HUES48 (cell line): Measurements from ENCODE around the gene ZNF440.
"Not testable (repeated sequence)": the region's sequence is repeated elsewhere in the genome, so short reads cannot be mapped to it uniquely, and the experiment has no call there.

Experiments used
- H3K27ac ChIP-seq: one replicate; pipeline ENCODE4 v1.7.0; 2013; ENCODE audit warnings: low read depth, low read length, inconsistent platforms
- H3K27me3 ChIP-seq: 2 replicates; pipeline ENCODE4 v1.6.1; 2013; ENCODE audit warnings: mild to moderate bottlenecking, low read length; ENCODE audit not compliant: control insufficient read depth, insufficient read depth
- H3K36me3 ChIP-seq: 2 replicates; pipeline ENCODE4 v1.6.1; 2013; ENCODE audit warnings: low read length; ENCODE audit not compliant: control insufficient read depth, insufficient read depth
- H3K4me1 ChIP-seq: 2 replicates; pipeline ENCODE4 v1.6.1; 2013; ENCODE audit warnings: mild to moderate bottlenecking, low read length; ENCODE audit not compliant: control insufficient read depth, insufficient read depth
- H3K4me3 ChIP-seq: 2 replicates; pipeline ENCODE4 v1.5.1; 2013; ENCODE audit warnings: mild to moderate bottlenecking, low read depth, low read length
- H3K9ac ChIP-seq: 2 replicates; pipeline ENCODE4 v1.6.1; 2013; ENCODE audit warnings: mild to moderate bottlenecking, low read depth, low read length, moderate library complexity
- H3K9me3 ChIP-seq: 2 replicates; pipeline ENCODE4 v1.6.1; 2013; ENCODE audit warnings: low read length; ENCODE audit not compliant: control insufficient read depth, insufficient read depth

ZNF440 gene

GRCh38 chr19:11861301-11861700 is 47.2 kb downstream of the ZNF440 start:
- Histone ChIP-seq H3K27ac (no peak overlapping the region), H3K9ac (no peak overlapping the region), H3K9me3 (peaks cover 79% of the 10 kb centered on the region), H3K36me3 (no peaks in the 10 kb centered on the region), H3K4me1 (no peaks in the 10 kb centered on the region), H3K27me3 (no peaks in the 10 kb centered on the region), H3K4me3 (no peak overlapping the region)

DNA sequence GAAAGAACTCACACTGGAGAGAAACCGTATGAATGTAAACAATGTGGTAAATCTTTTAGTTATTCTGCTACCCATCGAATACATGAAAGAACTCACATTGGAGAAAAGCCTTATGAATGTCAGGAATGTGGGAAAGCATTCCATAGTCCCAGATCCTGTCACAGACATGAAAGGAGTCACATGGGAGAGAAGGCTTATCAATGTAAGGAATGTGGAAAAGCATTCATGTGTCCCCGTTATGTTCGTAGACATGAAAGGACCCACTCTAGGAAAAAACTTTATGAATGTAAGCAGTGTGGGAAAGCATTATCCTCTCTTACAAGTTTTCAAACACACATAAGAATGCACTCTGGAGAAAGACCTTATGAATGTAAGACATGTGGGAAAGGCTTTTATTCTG is 53.7 kb downstream of the ZNF440 start:
- H3K27me3 ChIP-seq, H3K9ac ChIP-seq, H3K27ac ChIP-seq, H3K36me3 ChIP-seq, H3K4me1 ChIP-seq, H3K4me3 ChIP-seq: not testable (repeated sequence)
- H3K9me3 ChIP-seq: peaks cover 81% of the 10 kb centered on the region

GRCh38 chr19:11868188-11868587 is 54.1 kb downstream of the ZNF440 start:
- no peak overlapping the region for H3K9ac ChIP-seq
- peaks cover 81% of the 10 kb centered on the region for H3K9me3 ChIP-seq
- no peaks in the 10 kb centered on the region for H3K4me1 ChIP-seq
- H3K36me3 ChIP-seq: no peaks in the 10 kb centered on the region
- no peak overlapping the region for H3K27ac ChIP-seq
- H3K27me3 ChIP-seq: no peaks in the 10 kb centered on the region
- H3K4me3 ChIP-seq: no peak overlapping the region

DNA sequence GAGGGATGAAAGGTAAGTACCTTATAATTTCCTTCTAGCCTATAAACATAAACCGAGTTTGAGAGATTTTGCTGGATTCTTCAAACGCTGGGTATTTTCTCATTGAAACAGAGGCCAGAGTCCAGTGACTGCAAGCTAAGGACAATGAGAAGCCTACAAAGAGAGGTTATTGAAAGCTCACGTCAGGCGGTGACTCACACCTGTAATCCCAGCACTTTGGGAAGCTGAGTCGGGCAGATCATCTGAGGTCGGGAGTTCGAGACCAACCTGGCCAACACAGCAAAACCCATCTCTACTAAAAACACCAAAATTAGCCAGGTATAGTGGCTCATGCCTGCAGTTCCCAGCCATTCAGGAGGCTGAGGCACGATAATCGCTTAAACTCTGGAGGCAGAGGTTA is 58.6 kb downstream of the ZNF440 start:
- no peak overlapping the region for H3K27ac ChIP-seq
- no peaks in the 10 kb centered on the region for H3K4me1 ChIP-seq
- peaks cover 72% of the 10 kb centered on the region for H3K9me3 ChIP-seq
- no peaks in the 10 kb centered on the region for H3K27me3 ChIP-seq
- no peak overlapping the region for H3K4me3 ChIP-seq
- no peak overlapping the region for H3K9ac ChIP-seq
- no peaks in the 10 kb centered on the region for H3K36me3 ChIP-seq

GRCh38 chr19:11873762-11874161 is 59.7 kb downstream of the ZNF440 start:
- Histone ChIP-seq H3K4me1 (no peaks in the 10 kb centered on the region), H3K27ac (no peak overlapping the region), H3K9me3 (peaks cover 70% of the 10 kb centered on the region), H3K9ac (no peak overlapping the region), H3K4me3 (no peak overlapping the region), H3K36me3 (no peaks in the 10 kb centered on the region), H3K27me3 (no peaks in the 10 kb centered on the region)

- H3K36me3 ChIP-seq, H3K27ac ChIP-seq, H3K27me3 ChIP-seq, H3K4me1 ChIP-seq, H3K4me3 ChIP-seq, H3K9ac ChIP-seq: not testable (repeated sequence)
- H3K9me3 ChIP-seq: peaks cover 38% of the 10 kb centered on the region
Measured at GRCh38 chr19:11879687-11880266, 65.7 kb downstream of the ZNF440 start.

- Histone ChIP-seq H3K4me1 (no peaks in the 10 kb centered on the region), H3K4me3 (no peak overlapping the region), H3K9ac (no peak overlapping the region), H3K36me3 (no peaks in the 10 kb centered on the region), H3K27me3 (no peaks in the 10 kb centered on the region), H3K9me3 (peaks cover 30% of the 10 kb centered on the region), H3K27ac (no peak overlapping the region)
Measured at GRCh38 chr19:11880598-11880997, 66.5 kb downstream of the ZNF440 start.

DNA sequence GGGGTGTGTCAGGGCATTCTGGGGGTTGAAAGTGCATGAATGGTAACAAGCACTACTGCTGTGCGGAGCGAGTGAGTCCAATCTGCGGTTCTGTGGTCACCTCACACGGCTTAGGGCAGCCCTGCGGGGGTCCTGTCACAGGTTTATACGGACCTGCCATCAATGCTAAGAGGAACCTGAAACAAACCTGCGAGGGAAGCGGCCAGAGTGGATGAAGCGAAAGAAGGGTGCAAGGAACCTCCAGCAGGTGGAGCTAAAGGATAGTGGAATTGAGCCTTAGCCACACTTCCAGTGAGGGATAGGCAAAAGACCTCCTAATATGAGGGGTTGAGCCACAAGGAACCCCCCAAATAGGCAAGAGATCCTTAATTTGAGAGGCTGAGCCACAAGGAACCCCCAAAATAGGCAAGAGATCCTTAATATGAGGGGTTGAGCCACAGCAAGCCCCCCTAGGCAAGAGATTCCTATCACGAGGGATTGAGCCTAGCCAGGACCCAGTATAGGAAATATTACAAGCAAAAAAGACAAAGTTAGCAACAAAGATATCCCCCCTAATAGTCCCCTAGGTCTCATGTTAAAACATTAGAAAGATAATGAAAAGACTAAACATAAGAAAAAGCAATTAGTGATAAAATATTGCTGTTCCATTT is 67.2 kb downstream of the ZNF440 start:
- H3K9ac ChIP-seq: no peak overlapping the region
- H3K9me3 ChIP-seq: peaks cover 24% of the 10 kb centered on the region
- no peak overlapping the region for H3K4me3 ChIP-seq
- no peaks in the 10 kb centered on the region for H3K27me3 ChIP-seq
- no peaks in the 10 kb centered on the region for H3K36me3 ChIP-seq
- H3K4me1 ChIP-seq: no peaks in the 10 kb centered on the region
- H3K27ac ChIP-seq: no peak overlapping the region

GRCh38 chr19:11882606-11883005 is 68.5 kb downstream of the ZNF440 start:
- Histone ChIP-seq H3K4me3 (no peak overlapping the region), H3K9me3 (peaks cover 15% of the 10 kb centered on the region), H3K4me1 (peaks cover 5% of the 10 kb centered on the region), H3K36me3 (no peaks in the 10 kb centered on the region), H3K9ac (no peak overlapping the region), H3K27me3 (no peaks in the 10 kb centered on the region), H3K27ac (no peak overlapping the region)
